Activated naive CD8-positive, alpha-beta T cell treated with anti-CD3 and anti-CD28 coated beads, Interleukin-2, amount 10 ng/mL, durations not matched to agents 7 days and 5 days (primary cell): ENCODE results near the gene GRID2. TPM values are rescaled to one million over a fixed set of nuclear protein-coding genes. Genes with fewer than 3 reads are reported as not detected.
A peak's percentile ranks its signal among the peaks of the same experiment; 100 is the strongest.
"Not testable (repeated sequence)": the region's sequence is repeated elsewhere in the genome, so short reads cannot be mapped to it uniquely, and the experiment has no call there.

Experiments
- ATAC-seq: fragments of 150-1000 bp; cut with Tn5 transposase; one replicate; pipeline ENCODE4 v1.10.0; 2021; ENCODE audit warnings: low read depth, moderate library complexity
- POLR2A ChIA-PET: fragments of 350-600 bp; sonication (Branson Sonifier 250); formaldehyde crosslinking; loops from one replicate; lab custom pipeline; 2021; ENCODE audit warnings: antibody characterized with exemption; lab: Charles Lee
- DNase-seq: peaks from one replicate; pipeline ENCODE4 v3.0.0; 2021
- H3K27ac Mint-ChIP-seq: one replicate; pipeline ENCODE4 v1.8.0; 2022; ENCODE audit warnings: mild to moderate bottlenecking, mixed read lengths
- H3K27me3 Mint-ChIP-seq: one replicate; pipeline ENCODE4 v1.8.0; 2022; ENCODE audit warnings: mild to moderate bottlenecking, moderate library complexity, mixed read lengths
- H3K36me3 Mint-ChIP-seq: one replicate; pipeline ENCODE4 v1.8.0; 2021; ENCODE audit warnings: mild to moderate bottlenecking, mixed read lengths
- H3K4me1 Mint-ChIP-seq: one replicate; pipeline ENCODE4 v1.8.0; 2021; ENCODE audit warnings: mixed read lengths
- H3K4me3 Mint-ChIP-seq: one replicate; pipeline ENCODE4 v1.8.0; 2022; ENCODE audit warnings: mild to moderate bottlenecking, moderate library complexity, mixed read lengths
- H3K9me3 Mint-ChIP-seq: one replicate; pipeline ENCODE4 v1.8.0; 2021; ENCODE audit warnings: mixed read lengths
- total RNA-seq, 2 experiments: library from RNA; stranded (reverse); gene quantifications; one replicate each; pipeline ENCODE4 v1.2.3, GENCODE V29; 2021

The GRID2 gene
- total RNA-seq, 2 experiments from 2014 or later = not detected

DNA sequence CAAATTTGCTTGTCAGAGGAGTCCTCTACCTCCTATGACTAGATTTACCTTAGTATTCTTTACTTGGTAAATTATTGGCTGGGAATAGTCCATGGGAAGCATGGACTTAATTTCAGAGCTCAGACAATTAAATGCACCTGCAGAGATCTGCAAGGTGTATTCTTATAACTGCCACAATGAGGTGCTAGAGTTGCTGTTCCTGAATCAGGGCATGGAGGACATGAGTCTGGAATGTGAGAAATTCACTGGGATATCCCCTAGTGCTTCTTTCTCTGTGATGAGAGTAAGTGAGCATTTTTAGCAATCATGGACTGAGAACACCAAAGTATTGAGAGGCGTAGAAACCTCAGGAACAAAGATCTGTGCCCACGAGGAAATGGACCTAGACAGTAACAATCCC is 32.9 kb upstream of the GRID2 start:
- POLR2A ChIA-PET = no interaction called here
- no peak overlapping the region for H3K27ac Mint-ChIP-seq
- H3K27me3 Mint-ChIP-seq = no peaks in the 10 kb centered on the region
- H3K4me1 Mint-ChIP-seq = no peaks in the 10 kb centered on the region
- ATAC-seq (no peak), DNase-seq (no peak)
- H3K9me3 Mint-ChIP-seq = no peaks in the 10 kb centered on the region
- no peaks in the 10 kb centered on the region for H3K36me3 Mint-ChIP-seq
- H3K4me3 Mint-ChIP-seq = no peak overlapping the region

DNA sequence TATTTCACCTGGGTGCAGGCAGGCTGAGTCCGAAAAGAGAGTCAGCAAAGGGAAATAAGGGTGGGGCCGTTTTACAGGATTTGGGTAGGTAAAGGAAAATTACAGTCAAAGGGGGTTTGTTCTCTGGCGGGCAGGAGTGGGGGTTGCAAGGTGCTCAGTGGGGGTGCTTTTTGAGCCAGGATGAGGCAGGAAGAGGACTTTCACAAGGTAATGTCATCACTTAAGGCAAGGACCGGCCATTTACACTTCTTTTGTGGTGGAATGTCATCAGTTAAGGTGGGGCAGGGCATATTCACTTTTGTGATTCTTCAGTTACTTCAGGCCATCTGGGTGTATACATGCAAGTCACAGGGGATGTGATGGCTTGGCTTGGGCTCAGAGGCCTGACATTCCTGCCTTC is 32.2 kb upstream of the GRID2 start:
- H3K36me3 Mint-ChIP-seq, POLR2A ChIA-PET, H3K27me3 Mint-ChIP-seq, H3K9me3 Mint-ChIP-seq, H3K27ac Mint-ChIP-seq, H3K4me1 Mint-ChIP-seq, H3K4me3 Mint-ChIP-seq, DNase-seq, ATAC-seq: not testable (repeated sequence)

DNA sequence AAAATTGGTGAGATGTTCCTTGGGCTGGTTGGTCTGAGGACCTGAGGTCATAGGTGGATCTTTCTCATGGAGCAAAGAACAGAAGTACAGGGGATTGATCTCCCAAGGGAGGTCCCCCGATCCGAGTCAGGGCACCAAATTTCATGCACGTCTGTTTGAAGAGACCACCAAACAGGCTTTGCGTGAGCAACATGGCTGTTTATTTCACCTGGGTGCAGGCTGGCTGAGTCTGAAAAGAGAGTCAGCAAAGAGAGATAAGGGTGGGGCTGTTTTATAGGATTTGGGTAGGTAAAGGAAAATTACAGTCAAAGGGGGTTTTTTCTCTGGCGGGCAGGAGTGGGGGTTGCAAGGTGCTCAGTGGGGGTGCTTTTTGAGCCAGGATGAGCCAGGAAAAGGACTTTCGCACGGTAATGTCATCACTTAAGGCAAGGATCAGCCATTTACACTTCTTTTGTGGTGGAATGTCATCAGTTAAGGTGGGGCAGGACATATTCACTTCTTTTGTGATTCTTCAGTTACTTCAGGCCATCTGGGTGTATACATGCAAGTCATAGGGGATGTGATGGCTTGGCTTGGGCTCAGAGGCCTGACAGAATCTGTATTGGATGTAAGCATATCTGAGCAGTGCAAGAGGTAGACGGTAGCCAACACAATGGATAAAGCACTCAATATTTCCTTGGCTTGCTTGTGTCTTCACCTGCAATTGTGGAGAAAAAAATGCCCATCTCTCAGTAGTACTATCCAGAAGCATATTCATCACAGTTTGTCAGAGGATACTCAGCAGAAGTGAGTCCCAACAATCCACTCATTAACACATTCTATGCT is 26.5 kb upstream of the GRID2 start:
- H3K4me3 Mint-ChIP-seq, H3K27ac Mint-ChIP-seq, H3K27me3 Mint-ChIP-seq, POLR2A ChIA-PET, H3K9me3 Mint-ChIP-seq, DNase-seq, H3K36me3 Mint-ChIP-seq, H3K4me1 Mint-ChIP-seq, ATAC-seq: not testable (repeated sequence)

DNA sequence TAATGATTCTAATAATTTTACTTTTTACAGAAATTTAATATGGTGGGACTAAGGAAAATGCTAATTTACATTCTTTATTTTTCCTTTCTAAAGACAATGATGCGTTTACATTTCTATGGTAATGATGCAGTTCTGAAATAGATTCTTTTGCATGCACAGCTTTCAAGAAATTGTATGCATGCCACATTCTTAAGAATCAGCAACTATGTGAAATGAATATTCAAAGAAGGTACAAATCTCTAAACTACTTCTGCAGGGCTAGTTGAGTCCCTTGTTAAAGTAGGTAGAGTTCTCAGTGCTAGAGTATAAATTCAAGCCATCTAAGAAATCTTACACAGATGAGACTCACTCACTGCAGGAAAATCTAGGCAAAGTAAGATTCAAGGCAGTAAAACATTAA is 24.5 kb upstream of the GRID2 start:
- no peak for DNase-seq
- Mint-ChIP-seq H3K9me3 (peaks cover 2% of the 10 kb centered on the region), H3K27ac (no peak overlapping the region), H3K36me3 (no peaks in the 10 kb centered on the region), H3K4me3 (no peak overlapping the region), H3K27me3 (no peaks in the 10 kb centered on the region), H3K4me1 (no peaks in the 10 kb centered on the region)
- POLR2A ChIA-PET = no interaction called here
- ATAC-seq = no peak

DNA sequence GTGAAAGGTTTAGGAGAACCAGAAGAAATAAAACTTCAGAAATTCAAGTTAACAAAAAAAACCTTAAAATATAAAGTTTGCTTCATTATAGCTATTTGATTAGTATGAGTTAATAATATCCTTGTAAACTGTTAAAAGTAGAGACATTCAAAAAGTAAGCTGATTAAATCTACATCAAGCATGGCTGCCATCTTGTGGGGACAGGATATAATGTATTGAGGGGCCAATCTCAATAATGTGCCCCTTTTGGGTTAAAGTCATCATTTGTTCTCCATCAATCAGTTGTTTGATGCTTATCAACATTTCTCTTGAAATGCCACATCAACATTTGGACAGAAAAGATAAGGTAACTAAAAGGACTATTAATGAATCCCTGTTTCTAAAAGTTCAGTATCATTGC is 4.6 kb upstream of the GRID2 start:
- peaks cover 17% of the 10 kb centered on the region for H3K27me3 Mint-ChIP-seq
- no peaks in the 10 kb centered on the region for H3K36me3 Mint-ChIP-seq
- DNase-seq = no peak
- ATAC-seq = no peak
- no peaks in the 10 kb centered on the region for H3K9me3 Mint-ChIP-seq
- no peak overlapping the region for H3K27ac Mint-ChIP-seq
- POLR2A ChIA-PET = no interaction called here
- H3K4me3 Mint-ChIP-seq = no peak overlapping the region
- H3K4me1 Mint-ChIP-seq = no peaks in the 10 kb centered on the region

DNA sequence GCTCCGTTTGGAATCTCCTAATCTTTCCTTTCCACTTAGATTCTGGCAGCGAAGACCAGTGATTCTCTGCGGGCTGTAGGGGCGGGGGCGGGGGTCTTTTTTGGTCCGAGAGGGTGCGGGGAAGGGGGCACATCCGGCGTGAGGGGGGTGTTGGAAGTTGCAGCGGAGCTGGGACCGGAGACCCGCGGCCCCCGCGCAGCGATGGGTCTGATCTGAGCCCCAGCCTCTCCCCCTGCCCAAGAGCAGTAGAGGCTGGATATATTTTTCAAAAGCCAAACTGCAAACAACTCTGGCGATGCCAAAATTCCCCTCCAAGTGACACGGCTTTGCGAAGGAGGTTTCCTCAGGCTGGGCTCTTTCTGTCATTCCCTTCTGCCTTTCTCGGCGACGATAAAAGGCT is 355 bp downstream of the GRID2 start:
- H3K4me1 Mint-ChIP-seq = peaks cover 2% of the 10 kb centered on the region

DNA sequence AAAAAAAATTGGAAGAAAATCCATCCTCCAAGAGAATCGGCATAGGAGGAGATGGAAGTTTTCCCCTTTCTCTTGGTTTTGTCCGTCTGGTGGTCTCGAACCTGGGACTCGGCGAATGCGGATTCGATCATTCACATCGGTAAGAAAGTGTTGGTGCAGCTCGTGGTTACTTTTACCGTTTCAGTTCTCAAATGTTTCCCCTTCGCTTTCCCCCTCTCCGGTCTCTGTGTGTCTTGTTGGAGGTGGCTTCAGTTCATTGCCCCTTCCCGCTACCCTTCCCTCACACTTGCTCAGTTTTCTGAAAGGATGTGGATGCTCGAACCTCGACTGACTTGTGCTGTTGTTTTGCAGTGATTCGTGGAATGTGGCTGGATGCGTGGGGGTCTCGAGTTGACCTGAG is 840 bp downstream of the GRID2 start:
- DNase-seq (no peak), ATAC-seq (no peak)
- Mint-ChIP-seq H3K4me1 (peaks cover 2% of the 10 kb centered on the region), H3K36me3 (no peaks in the 10 kb centered on the region), H3K9me3 (peaks cover 1% of the 10 kb centered on the region), H3K27me3 (peaks cover 41% of the 10 kb centered on the region), H3K27ac (peak overlapping the region; percentile 65), H3K4me3 (peak overlapping the region; percentile 30)
- POLR2A ChIA-PET = no interaction called here

More for the DNA sequence above, 355 bp downstream of the GRID2 start:
- Mint-ChIP-seq H3K4me3 (no peak overlapping the region), H3K36me3 (no peaks in the 10 kb centered on the region), H3K9me3 (peaks cover 1% of the 10 kb centered on the region), H3K27ac (no peak overlapping the region), H3K27me3 (peaks cover 41% of the 10 kb centered on the region)
- ATAC-seq (no peak), DNase-seq (no peak)
- POLR2A ChIA-PET = no interaction called here

DNA sequence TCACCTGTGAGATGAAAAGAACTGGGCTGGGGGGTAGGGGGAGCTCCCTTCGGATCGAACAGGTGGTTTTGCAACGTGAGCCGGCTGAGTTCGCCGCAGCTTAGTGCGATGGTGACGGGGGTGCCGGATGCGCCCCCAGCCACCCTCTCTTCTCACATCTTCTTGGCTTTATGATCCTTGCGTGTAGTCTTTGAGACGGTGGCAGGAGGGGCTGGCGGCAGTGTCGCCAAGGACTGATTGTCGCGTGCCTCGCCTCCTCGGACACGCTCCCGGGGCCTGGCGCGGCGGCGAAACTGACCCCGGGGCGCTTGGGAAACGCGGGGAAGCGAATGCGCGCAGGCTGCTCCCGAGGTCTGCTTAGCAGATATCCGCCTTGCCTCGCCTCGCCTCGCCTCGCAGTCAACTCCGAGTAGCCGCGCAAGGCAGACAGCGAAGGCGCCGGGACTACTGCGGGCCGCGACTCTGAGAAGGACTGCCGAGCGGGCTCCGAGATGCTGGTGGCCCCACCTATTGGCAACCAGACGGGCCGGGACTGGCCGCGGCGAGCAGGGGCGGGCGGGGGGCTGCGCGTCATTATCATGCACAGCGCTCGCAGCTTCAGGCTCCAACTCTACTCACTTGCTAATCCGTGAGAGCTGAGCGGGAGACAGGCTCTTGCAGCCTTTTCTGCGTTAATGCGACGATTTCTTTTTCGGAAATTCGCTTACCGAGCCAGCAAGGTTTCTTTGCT is 1.5 kb downstream of the GRID2 start:
- Mint-ChIP-seq H3K27me3 (peaks cover 41% of the 10 kb centered on the region), H3K4me1 (peaks cover 2% of the 10 kb centered on the region), H3K9me3 (peaks cover 1% of the 10 kb centered on the region), H3K27ac (no peak overlapping the region), H3K36me3 (no peaks in the 10 kb centered on the region), H3K4me3 (peak overlapping the region; percentile 30)
- no peak for ATAC-seq
- POLR2A ChIA-PET = no interaction called here
- peak; percentile 26 for DNase-seq

DNA sequence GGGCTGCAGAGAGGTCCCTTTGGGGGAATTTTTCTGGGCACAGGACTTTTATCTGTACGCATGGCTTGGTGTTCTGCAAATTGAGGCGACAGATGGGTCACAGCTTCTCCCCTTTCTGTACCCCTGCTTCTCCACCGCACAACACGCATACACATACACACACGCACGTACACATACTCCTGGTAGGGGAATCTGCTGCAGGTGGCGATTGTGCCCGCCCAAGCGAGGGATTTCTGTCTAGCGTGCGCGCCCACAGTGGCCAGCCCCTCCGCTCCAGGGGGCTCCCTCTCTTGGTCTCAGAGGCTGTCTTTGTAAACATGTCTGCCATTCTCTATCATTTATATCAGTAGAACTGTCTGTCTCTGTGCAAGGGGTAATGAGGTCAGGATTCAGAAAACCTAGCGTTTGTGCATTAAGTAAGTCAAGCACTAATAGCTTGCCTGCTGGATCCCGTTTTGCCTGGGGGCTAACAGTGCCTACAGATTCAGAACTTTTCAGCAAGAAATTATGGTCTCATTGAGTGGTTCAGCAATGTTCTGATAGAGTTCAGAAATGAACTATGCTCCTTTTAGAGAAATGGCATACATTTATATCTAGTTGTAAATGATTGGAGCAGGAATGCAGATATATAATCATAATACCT is 2.2 kb downstream of the GRID2 start:
- POLR2A ChIA-PET = no interaction called here
- H3K27ac Mint-ChIP-seq = no peak overlapping the region
- ATAC-seq = no peak
- peaks cover 1% of the 10 kb centered on the region for H3K9me3 Mint-ChIP-seq
- peak overlapping the region; percentile 10 for H3K4me3 Mint-ChIP-seq
- no peak for DNase-seq
- H3K36me3 Mint-ChIP-seq = no peaks in the 10 kb centered on the region
- H3K27me3 Mint-ChIP-seq = peaks cover 41% of the 10 kb centered on the region
- H3K4me1 Mint-ChIP-seq = peaks cover 2% of the 10 kb centered on the region

DNA sequence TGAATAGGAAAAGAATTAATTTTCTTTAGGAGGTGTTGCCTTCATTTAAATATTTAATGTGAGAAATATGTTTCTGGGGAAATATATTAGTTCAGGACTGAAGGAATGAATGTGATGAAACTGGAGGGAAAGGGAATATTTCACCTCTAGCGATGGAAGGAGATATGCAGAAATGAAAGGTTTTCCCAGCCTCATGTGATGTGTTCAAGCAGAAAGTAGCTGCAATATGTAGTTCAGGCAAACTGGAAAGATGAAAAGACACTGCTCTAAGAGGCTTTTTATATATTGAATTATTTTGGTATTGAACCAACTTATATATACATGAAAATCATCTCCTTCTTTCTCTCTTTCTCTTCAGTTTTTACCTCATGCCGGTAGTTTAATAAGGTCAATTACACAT is 3.4 kb downstream of the GRID2 start:
- POLR2A ChIA-PET = no interaction called here
- Mint-ChIP-seq H3K4me1 (peaks cover 2% of the 10 kb centered on the region), H3K27ac (no peak overlapping the region), H3K27me3 (peaks cover 38% of the 10 kb centered on the region), H3K36me3 (no peaks in the 10 kb centered on the region), H3K4me3 (no peak overlapping the region), H3K9me3 (peaks cover 1% of the 10 kb centered on the region)
- DNase-seq (no peak), ATAC-seq (no peak)

DNA sequence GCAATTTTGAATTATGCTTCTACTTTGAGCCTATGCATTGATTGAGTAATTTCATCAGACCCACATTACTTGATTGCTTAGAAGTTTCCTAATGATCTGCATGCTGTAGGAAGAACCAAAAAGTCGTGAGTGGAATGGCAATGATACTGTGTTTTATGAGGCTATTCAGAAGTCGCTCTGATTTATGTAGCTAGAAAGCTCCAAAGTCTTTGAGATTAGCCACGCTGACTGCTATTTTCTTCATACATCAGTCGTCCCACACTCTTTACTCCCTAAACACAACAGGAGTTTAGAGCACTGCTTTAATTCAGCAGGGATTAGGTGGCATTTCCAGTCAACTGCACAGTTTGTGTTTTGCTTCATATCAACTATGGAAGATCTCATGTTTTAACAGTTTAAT is 4.1 kb downstream of the GRID2 start:
- Mint-ChIP-seq H3K9me3 (peaks cover 1% of the 10 kb centered on the region), H3K4me1 (peaks cover 2% of the 10 kb centered on the region), H3K27me3 (peaks cover 32% of the 10 kb centered on the region), H3K36me3 (no peaks in the 10 kb centered on the region), H3K4me3 (no peak overlapping the region), H3K27ac (no peak overlapping the region)
- POLR2A ChIA-PET = no interaction called here
- ATAC-seq = no peak
- DNase-seq = no peak

DNA sequence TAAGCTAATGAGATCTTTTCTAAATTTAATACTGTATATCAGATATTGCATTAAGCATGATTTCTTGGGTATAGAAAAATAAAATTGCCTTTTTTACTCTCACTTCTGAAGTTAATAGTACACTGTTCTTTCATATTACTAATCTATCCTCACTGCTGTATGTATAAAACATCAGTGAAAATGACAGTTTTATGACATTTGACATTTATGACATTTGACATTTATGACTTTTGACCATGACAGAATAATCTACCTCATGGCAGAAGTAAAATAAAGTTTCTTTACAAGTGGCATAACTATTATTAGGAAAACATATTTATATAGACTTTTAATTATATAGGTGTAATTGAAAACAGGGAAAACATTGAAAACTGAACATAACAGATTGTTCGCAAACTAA is 13.3 kb downstream of the GRID2 start:
- ATAC-seq = no peak

DNA sequence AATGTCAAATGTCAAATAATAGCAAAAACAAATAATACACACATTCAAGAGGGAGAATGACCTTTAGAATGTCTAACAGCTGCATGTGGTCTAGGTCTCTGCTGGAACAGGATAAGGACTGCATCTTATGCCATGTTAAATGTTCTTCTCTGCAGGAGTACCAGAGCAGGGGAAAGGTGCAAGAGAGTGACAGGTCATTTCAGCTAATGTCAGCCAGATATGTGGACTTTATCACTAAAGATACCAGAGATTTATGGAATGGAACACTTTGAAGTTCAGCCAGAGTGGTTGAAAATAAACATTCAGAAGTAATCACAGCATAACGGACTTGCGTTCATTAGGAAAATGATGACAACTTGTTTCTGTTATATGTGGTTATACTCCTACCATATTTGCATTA is 24.3 kb downstream of the GRID2 start:
- POLR2A ChIA-PET = no interaction called here
- Mint-ChIP-seq H3K9me3 (no peaks in the 10 kb centered on the region), H3K27me3 (no peaks in the 10 kb centered on the region), H3K4me1 (no peaks in the 10 kb centered on the region), H3K36me3 (no peaks in the 10 kb centered on the region), H3K27ac (no peak overlapping the region), H3K4me3 (no peak overlapping the region)
- DNase-seq = no peak
- ATAC-seq = no peak

More for the DNA sequence above, 13.3 kb downstream of the GRID2 start:
- no peaks in the 10 kb centered on the region for H3K9me3 Mint-ChIP-seq
- H3K36me3 Mint-ChIP-seq = no peaks in the 10 kb centered on the region
- no peak overlapping the region for H3K4me3 Mint-ChIP-seq
- POLR2A ChIA-PET = no interaction called here
- DNase-seq = no peak
- no peaks in the 10 kb centered on the region for H3K4me1 Mint-ChIP-seq
- no peak overlapping the region for H3K27ac Mint-ChIP-seq
- H3K27me3 Mint-ChIP-seq = no peaks in the 10 kb centered on the region

DNA sequence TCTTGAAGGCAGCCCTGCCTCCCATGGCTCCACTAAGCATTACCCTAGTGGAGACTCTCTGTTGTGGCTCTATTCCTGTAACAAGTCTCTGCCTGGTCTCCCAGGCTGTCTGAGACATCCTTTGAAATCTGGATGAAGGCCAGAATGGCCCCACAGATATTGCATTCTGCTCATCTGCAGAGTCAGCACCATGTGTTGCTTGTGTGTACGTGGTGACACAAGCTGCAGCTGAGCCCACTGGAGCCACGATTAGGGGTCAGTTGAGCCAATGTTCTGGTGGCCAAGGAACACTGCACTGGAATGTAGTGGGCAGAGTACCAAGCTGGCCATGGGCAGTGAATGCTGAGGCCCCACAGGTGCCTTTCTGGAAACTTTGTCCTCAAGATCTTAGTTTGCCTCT is 29.2 kb downstream of the GRID2 start:
- no peaks in the 10 kb centered on the region for H3K9me3 Mint-ChIP-seq
- POLR2A ChIA-PET = no interaction called here
- no peak for ATAC-seq
- no peaks in the 10 kb centered on the region for H3K4me1 Mint-ChIP-seq
- H3K4me3 Mint-ChIP-seq = no peak overlapping the region
- DNase-seq = no peak
- H3K36me3 Mint-ChIP-seq = no peaks in the 10 kb centered on the region
- no peaks in the 10 kb centered on the region for H3K27me3 Mint-ChIP-seq
- H3K27ac Mint-ChIP-seq = no peak overlapping the region
